Type B pancreatic cell (in vitro differentiated cells): Measurements from ENCODE around the gene DLG1. TPM values are rescaled to one million over a fixed set of nuclear protein-coding genes. Genes with fewer than 3 reads are reported as not detected.
A peak's percentile ranks its signal among the peaks of the same experiment; 100 is the strongest.

Experiments
- DNase-seq: peaks from one replicate; pipeline ENCODE4 v3.0.0; 2021; ENCODE audit warnings: mixed read lengths; ENCODE audit not compliant: unreplicated experiment; ENCODE audit errors: extremely low spot score
- H3K27ac Mint-ChIP-seq: 2 replicates; pipeline ENCODE4 v1.8.0; 2021; ENCODE audit warnings: mild to moderate bottlenecking, mixed read lengths
- H3K27me3 Mint-ChIP-seq: 2 replicates; pipeline ENCODE4 v1.8.0; 2021; ENCODE audit warnings: mixed read lengths
- H3K36me3 Mint-ChIP-seq: 2 replicates; pipeline ENCODE4 v1.8.0; 2021; ENCODE audit warnings: mixed read lengths
- H3K4me1 Mint-ChIP-seq: one replicate; pipeline ENCODE4 v1.8.0; 2021; ENCODE audit warnings: mixed read lengths; ENCODE audit not compliant: unreplicated experiment
- H3K4me3 Mint-ChIP-seq: 2 replicates; pipeline ENCODE4 v1.8.0; 2021; ENCODE audit warnings: mild to moderate bottlenecking, mixed read lengths
- H3K9me3 Mint-ChIP-seq: 2 replicates; pipeline ENCODE4 v1.8.0; 2021; ENCODE audit warnings: mixed read lengths
- CTCF ChIP-seq: fragments of 200-600 bp; sonication (generic); conservative IDR thresholded peaks from 2 replicates; pipeline ENCODE4 v1.5.0; 2021; ENCODE audit warnings: antibody characterized with exemption, mild to moderate bottlenecking
- total RNA-seq: library from RNA; stranded (reverse); gene quantifications from 2 replicates; pipeline ENCODE4 v1.2.1, GENCODE V29; 2021; ENCODE audit warnings: low replicate concordance

The DLG1 gene
- total RNA-seq, 1 donor from 2014 or later, result 95.9 TPM

GRCh38 chr3:197188963-197189362 lies 109.4 kb downstream of the DLG1 start:
- TF ChIP-seq CTCF, result no peak
- Mint-ChIP-seq H3K4me1 (peaks cover 9% of the 10 kb centered on the region), H3K27me3 (no peaks in the 10 kb centered on the region), H3K9me3 (no peaks in the 10 kb centered on the region), H3K36me3 (no peaks in the 10 kb centered on the region), H3K4me3 (no peak overlapping the region), H3K27ac (no peak overlapping the region)
- no peak for DNase-seq

GRCh38 chr3:197186887-197187588 lies 111.4 kb downstream of the DLG1 start:
- H3K9me3 Mint-ChIP-seq, result no peaks in the 10 kb centered on the region
- no peaks in the 10 kb centered on the region for H3K27me3 Mint-ChIP-seq
- no peak overlapping the region for H3K4me3 Mint-ChIP-seq
- DNase-seq, result no peak
- H3K36me3 Mint-ChIP-seq, result no peaks in the 10 kb centered on the region
- peaks cover 15% of the 10 kb centered on the region for H3K4me1 Mint-ChIP-seq
- H3K27ac Mint-ChIP-seq, result no peak overlapping the region
- TF ChIP-seq CTCF, result peak; percentile 94

GRCh38 chr3:197183582-197183981 lies 114.8 kb downstream of the DLG1 start:
- peaks cover 7% of the 10 kb centered on the region for H3K4me1 Mint-ChIP-seq
- no peak overlapping the region for H3K4me3 Mint-ChIP-seq
- H3K27me3 Mint-ChIP-seq, result no peaks in the 10 kb centered on the region
- TF ChIP-seq CTCF, result no peak
- no peaks in the 10 kb centered on the region for H3K36me3 Mint-ChIP-seq
- peak overlapping the region; percentile 13 for H3K27ac Mint-ChIP-seq
- H3K9me3 Mint-ChIP-seq, result no peaks in the 10 kb centered on the region
- DNase-seq, result no peak

- no peaks in the 10 kb centered on the region for H3K36me3 Mint-ChIP-seq
- peaks cover 7% of the 10 kb centered on the region for H3K4me1 Mint-ChIP-seq
- no peaks in the 10 kb centered on the region for H3K27me3 Mint-ChIP-seq
- TF ChIP-seq CTCF, result no peak
- H3K4me3 Mint-ChIP-seq, result no peak overlapping the region
- H3K27ac Mint-ChIP-seq, result no peak overlapping the region
- no peaks in the 10 kb centered on the region for H3K9me3 Mint-ChIP-seq
- DNase-seq, result no peak
Observed at GRCh38 chr3:197181741-197182140, 116.7 kb downstream of the DLG1 start.

GRCh38 chr3:197178998-197179397 lies 119.4 kb downstream of the DLG1 start:
- Mint-ChIP-seq H3K27ac (no peak overlapping the region), H3K4me1 (peaks cover 7% of the 10 kb centered on the region), H3K4me3 (no peak overlapping the region), H3K9me3 (no peaks in the 10 kb centered on the region), H3K27me3 (no peaks in the 10 kb centered on the region), H3K36me3 (no peaks in the 10 kb centered on the region)
- no peak for TF ChIP-seq CTCF
- DNase-seq, result no peak
